RWPE2 (cell line): ENCODE measurements around the gene PEA15.

Source experiments
- ATAC-seq: fragments of 200-7000 bp; cut with Tn5 transposase; 3 replicates; pipeline ENCODE4 v1.9.1; 2021; ENCODE audit warnings: low read depth
- DNase-seq: peaks from one replicate; pipeline ENCODE4 v3.0.0-alpha.2; 2020; ENCODE audit warnings: low spot score
- H3K27ac ChIP-seq: fragments of 450-650 bp; 2 replicates; pipeline ENCODE4 v1.5.1; 2017; ENCODE audit warnings: mild to moderate bottlenecking; ENCODE audit not compliant: poor library complexity, severe bottlenecking
- H3K27me3 ChIP-seq: fragments of 250-450 bp; sonication (Bioruptor Pico); 2 replicates; pipeline ENCODE4 v1.5.1; 2021; ENCODE audit warnings: mild to moderate bottlenecking, moderate library complexity; ENCODE audit not compliant: insufficient read depth, poor library complexity, severe bottlenecking
- H3K36me3 ChIP-seq: fragments of 250-450 bp; sonication (Bioruptor Pico); 2 replicates; pipeline ENCODE4 v1.5.1; 2020; ENCODE audit warnings: low read depth, mild to moderate bottlenecking, moderate library complexity
- H3K4me1 ChIP-seq: fragments of 250-450 bp; sonication (Bioruptor Pico); 2 replicates; pipeline ENCODE4 v1.5.1; 2021; ENCODE audit warnings: mild to moderate bottlenecking, moderate library complexity; ENCODE audit not compliant: insufficient read depth, poor library complexity, severe bottlenecking
- H3K4me3 ChIP-seq: fragments of 250-450 bp; sonication (Bioruptor Pico); 2 replicates; pipeline ENCODE4 v1.5.1; 2021; ENCODE audit warnings: mild to moderate bottlenecking, moderate library complexity; ENCODE audit not compliant: severe bottlenecking
- H3K9me3 ChIP-seq: fragments of 250-450 bp; sonication (Bioruptor Pico); 2 replicates; pipeline ENCODE4 v1.5.1; 2021; ENCODE audit warnings: mild to moderate bottlenecking, moderate library complexity; ENCODE audit not compliant: severe bottlenecking
- CTCF ChIP-seq: fragments of 450-650 bp; IDR thresholded peaks from one replicate; pipeline ENCODE4 v1.5.1; 2017; ENCODE audit warnings: mild to moderate bottlenecking, moderate library complexity; ENCODE audit not compliant: poor library complexity, severe bottlenecking

PEA15 gene

GRCh38 chr1:160217481-160218051, 12.4 kb downstream of the PEA15 start:
- H3K4me3 ChIP-seq: no peak overlapping the region
- H3K9me3 ChIP-seq: no peaks in the 10 kb centered on the region
- H3K4me1 ChIP-seq: no peaks in the 10 kb centered on the region
- peaks cover 74% of the 10 kb centered on the region for H3K36me3 ChIP-seq
- no peaks in the 10 kb centered on the region for H3K27me3 ChIP-seq
- DNase-seq (no peak), ATAC-seq (peak; percentile 72)
- TF ChIP-seq CTCF: no peak
- H3K27ac ChIP-seq: peak overlapping the region; percentile 32

GRCh38 chr1:160219062-160219929, 14.1 kb downstream of the PEA15 start:
- H3K4me1 ChIP-seq: no peaks in the 10 kb centered on the region
- peak; percentile 50; the same call in 2 of the 3 replicates for ATAC-seq
- no peaks in the 10 kb centered on the region for H3K9me3 ChIP-seq
- DNase-seq: no peak
- no peaks in the 10 kb centered on the region for H3K27me3 ChIP-seq
- peaks cover 78% of the 10 kb centered on the region for H3K36me3 ChIP-seq
- peak; percentile 44 for TF ChIP-seq CTCF
- H3K27ac ChIP-seq: peak overlapping the region; percentile 32
- no peak overlapping the region for H3K4me3 ChIP-seq

GRCh38 chr1:160220301-160220700, 15.1 kb downstream of the PEA15 start:
- H3K36me3 ChIP-seq: peaks cover 80% of the 10 kb centered on the region
- H3K27ac ChIP-seq: no peak overlapping the region
- ATAC-seq (no peak), DNase-seq (no peak)
- no peaks in the 10 kb centered on the region for H3K9me3 ChIP-seq
- no peak overlapping the region for H3K4me3 ChIP-seq
- no peak for TF ChIP-seq CTCF
- no peaks in the 10 kb centered on the region for H3K27me3 ChIP-seq
- no peaks in the 10 kb centered on the region for H3K4me1 ChIP-seq

- no peak for ATAC-seq
- Histone ChIP-seq H3K4me3 (no peak overlapping the region), H3K27ac (no peak overlapping the region), H3K9me3 (no peaks in the 10 kb centered on the region), H3K27me3 (no peaks in the 10 kb centered on the region), H3K4me1 (no peaks in the 10 kb centered on the region), H3K36me3 (peaks cover 78% of the 10 kb centered on the region)
- no peak for DNase-seq
- TF ChIP-seq CTCF: no peak
These were observed 15.9 kb downstream of the PEA15 start for GRCh38 chr1:160221089-160221488.

GRCh38 chr1:160222546-160222945, 17.4 kb downstream of the PEA15 start:
- ATAC-seq (no peak), DNase-seq (no peak)
- H3K27me3 ChIP-seq: no peaks in the 10 kb centered on the region
- H3K36me3 ChIP-seq: peaks cover 69% of the 10 kb centered on the region
- H3K9me3 ChIP-seq: no peaks in the 10 kb centered on the region
- H3K4me3 ChIP-seq: no peak overlapping the region
- TF ChIP-seq CTCF: no peak
- no peaks in the 10 kb centered on the region for H3K4me1 ChIP-seq
- no peak overlapping the region for H3K27ac ChIP-seq
